GM12891 (cell line): ENCODE results near the gene CAPN7.

Experiments used
- DNase-seq: peaks from one replicate; pipeline ENCODE4 v3.0.0; 2011; ENCODE audit warnings: low spot score; ENCODE audit not compliant: insufficient read length
- FAIRE-seq: peaks from 2 replicates; lab custom pipeline; 2011; peaks lifted over from hg19 to GRCh38; lab: Jason Lieb, UNC
- PAX5 ChIP-seq: IDR thresholded peaks from 2 replicates; pipeline ENCODE4 v1.6.1; 2011; ENCODE audit warnings: low read length, moderate library complexity, mild to moderate bottlenecking; ENCODE audit not compliant: insufficient read depth, severe bottlenecking
- POLR2A ChIP-seq: IDR thresholded peaks from 2 replicates; pipeline ENCODE4 v1.6.1; 2011; ENCODE audit warnings: low read depth, low read length, control low read depth
- POLR2AphosphoS5 ChIP-seq: IDR thresholded peaks from 2 replicates; pipeline ENCODE4 v1.6.1; 2011; ENCODE audit warnings: low read depth, low read length, control low read depth
- POU2F2 ChIP-seq: IDR thresholded peaks from 2 replicates; pipeline ENCODE4 v1.6.1; 2011; ENCODE audit warnings: low read depth, mild to moderate bottlenecking, control low read depth, low read length, moderate library complexity
- SPI1 ChIP-seq: IDR thresholded peaks from 2 replicates; pipeline ENCODE4 v1.6.1; 2011; ENCODE audit warnings: low read depth, low read length, control low read depth
- TAF1 ChIP-seq: IDR thresholded peaks from 2 replicates; pipeline ENCODE4 v1.6.1; 2011; ENCODE audit warnings: low read depth, low read length, control low read depth

Gene CAPN7

DNA sequence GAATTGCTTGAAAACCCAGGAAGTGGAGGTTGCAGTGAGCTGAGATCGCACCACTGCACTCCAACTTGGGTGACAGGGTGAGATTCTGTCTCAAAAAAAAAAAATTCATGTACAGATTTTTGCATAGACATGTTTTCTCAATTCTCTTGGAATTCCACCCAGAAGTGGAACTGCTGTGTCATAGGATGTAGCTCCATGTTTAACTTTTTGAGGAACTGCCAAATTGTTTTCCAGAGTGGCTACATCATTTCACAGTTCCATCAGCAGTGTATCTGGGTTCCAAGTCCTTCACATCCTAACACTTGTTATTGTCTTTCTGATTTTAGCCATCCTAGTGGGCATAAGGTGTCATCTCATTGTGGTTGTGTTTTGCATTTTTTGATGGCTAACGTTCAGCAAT lies 9.9 kb downstream of the CAPN7 start:
- FAIRE-seq (no peak), DNase-seq (no peak)
- TF ChIP-seq PAX5, result no peak
- TF ChIP-seq POU2F2, result no peak
- no peak for TF ChIP-seq SPI1
- no peak for TF ChIP-seq POLR2A
- no peak for TF ChIP-seq POLR2AphosphoS5
- no peak for TF ChIP-seq TAF1

DNA sequence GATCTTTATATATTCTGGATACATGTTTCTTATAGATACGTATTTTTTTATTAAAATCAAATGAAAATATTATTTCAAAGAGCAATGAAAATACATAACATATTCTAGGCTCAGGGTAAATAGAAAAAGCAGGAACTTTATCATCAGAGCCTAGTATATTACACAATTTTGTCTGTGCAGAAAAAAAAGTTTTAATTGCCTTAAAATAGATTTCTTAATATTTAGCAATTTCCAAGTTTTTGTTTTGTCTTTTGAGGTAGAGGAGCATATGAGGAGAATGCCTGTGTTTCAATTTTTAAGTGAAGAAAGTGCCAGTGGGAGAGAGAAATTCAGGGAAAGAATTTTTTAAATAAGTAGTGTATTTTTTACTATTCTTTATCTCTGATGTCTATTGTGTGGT lies 10.5 kb downstream of the CAPN7 start:
- no peak for DNase-seq
- FAIRE-seq, result no peak

DNA sequence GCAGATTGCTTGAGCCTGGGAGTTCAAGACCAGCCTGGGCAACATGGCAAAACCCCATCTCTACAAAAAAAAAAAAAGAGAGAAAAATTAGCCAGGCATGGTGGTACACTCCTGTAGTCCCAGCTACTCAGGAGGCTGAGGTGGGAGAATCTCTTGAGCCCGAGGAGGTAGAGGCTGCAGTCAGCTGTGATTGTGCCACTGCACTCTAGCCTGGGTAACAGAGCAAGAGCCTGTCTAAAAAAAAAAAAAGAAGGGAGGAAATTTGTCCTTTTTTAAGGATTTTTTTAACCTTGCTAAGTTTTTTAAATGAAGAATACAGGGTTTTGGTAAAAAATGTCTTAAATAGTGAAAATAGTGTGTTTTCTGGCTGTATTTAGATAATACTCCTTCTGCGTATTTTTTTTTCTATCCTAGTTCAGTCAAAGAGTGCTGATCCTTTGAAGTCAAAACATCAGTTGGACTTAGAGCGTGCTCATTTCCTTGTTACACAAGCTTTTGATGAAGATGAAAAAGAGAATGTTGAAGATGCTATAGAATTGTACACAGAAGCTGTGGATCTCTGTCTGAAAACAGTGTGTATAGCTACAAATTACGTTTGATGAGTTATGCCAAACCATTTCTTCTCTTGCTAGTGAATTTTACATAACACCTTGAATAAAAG lies 11.1 kb downstream of the CAPN7 start:
- no peak for TF ChIP-seq POLR2AphosphoS5
- no peak for TF ChIP-seq TAF1
- FAIRE-seq, result no peak
- DNase-seq, result no peak

More for the DNA sequence above, 10.5 kb downstream of the CAPN7 start:
- no peak for TF ChIP-seq TAF1
- TF ChIP-seq POLR2AphosphoS5, result no peak
- no peak for TF ChIP-seq POU2F2
- TF ChIP-seq PAX5, result no peak
- TF ChIP-seq SPI1, result no peak
- TF ChIP-seq POLR2A, result no peak

DNA sequence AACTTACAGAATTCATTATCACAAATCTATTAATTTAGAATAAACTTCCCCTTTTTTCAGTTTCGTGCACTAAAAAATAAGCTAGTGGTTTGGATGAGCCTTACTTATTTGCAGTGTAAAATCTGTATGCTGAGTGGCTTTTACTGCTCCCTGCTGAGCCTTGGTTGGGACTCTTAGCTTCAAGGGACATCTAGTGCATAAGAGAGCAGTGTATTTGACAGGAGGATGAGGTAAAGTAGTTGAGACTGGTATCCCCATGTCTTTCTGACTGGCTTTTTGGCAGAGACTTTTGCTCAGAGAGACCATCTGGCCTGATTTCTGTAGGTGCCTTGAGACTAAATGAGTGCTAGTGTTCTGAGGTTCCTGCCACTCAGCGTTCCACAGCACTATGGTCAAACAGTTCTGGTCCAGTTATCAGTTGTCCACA lies 11.8 kb downstream of the CAPN7 start:
- DNase-seq (no peak), FAIRE-seq (no peak)
- TF ChIP-seq TAF1 (no peak), POLR2AphosphoS5 (no peak), POU2F2 (no peak), PAX5 (no peak), POLR2A (no peak), SPI1 (no peak)

DNA sequence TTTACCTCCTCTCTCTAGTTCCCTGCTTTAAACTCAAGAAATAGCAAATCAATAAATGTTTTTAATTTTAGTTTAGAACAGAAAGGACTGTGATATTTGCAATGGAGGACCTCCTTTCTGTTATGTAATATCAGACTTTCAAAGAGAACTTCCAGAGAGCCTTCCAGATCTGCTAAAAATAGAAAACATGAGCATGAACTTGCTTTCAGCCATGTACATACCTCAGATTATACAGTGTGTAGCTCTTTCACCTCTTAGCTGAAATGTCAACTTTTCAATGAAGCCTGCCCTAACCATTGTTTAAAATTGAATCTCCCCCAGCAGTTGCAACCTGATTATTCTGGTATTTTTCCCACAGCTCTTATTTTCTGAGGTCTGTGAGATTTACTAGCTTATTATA lies 12.6 kb downstream of the CAPN7 start:
- DNase-seq (no peak), FAIRE-seq (no peak)
- TF ChIP-seq POLR2A (no peak), PAX5 (no peak), TAF1 (no peak), SPI1 (no peak), POLR2AphosphoS5 (no peak), POU2F2 (no peak)

DNA sequence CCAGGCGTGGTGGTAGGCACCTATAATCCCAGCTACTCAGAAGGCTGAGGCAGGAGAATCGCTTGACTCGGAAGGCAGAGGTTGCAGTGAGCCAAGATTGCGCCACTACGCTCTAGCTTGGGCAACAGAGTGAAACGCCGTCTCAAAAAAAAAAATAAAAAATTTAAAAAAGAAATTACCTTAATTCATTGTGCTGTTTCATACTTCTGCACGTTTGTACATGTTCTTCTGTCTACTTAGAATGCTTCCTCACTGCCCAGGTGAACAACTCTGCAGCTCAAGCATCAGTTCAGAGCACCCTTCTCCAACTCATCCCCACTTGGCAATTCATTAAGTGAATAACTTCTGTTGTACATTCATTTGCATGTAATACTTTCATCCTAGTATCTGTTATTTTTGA lies 14.0 kb downstream of the CAPN7 start:
- DNase-seq, result no peak
- no peak for TF ChIP-seq POLR2AphosphoS5
- no peak for TF ChIP-seq SPI1
- no peak for TF ChIP-seq POU2F2
- TF ChIP-seq TAF1, result no peak
- FAIRE-seq, result no peak

GRCh38 chr3:15220661-15221060 lies 14.6 kb downstream of the CAPN7 start:
- no peak for TF ChIP-seq PAX5
- TF ChIP-seq POLR2A, result no peak
- no peak for TF ChIP-seq POU2F2
- TF ChIP-seq SPI1, result no peak
- TF ChIP-seq TAF1, result no peak
- no peak for TF ChIP-seq POLR2AphosphoS5
- no peak for DNase-seq
- FAIRE-seq, result no peak

GRCh38 chr3:15221574-15222217 lies 15.7 kb downstream of the CAPN7 start:
- no peak for FAIRE-seq
- TF ChIP-seq SPI1, result no peak
- no peak for TF ChIP-seq PAX5
- TF ChIP-seq POU2F2, result no peak
- no peak for TF ChIP-seq TAF1
- no peak for TF ChIP-seq POLR2A
- no peak for TF ChIP-seq POLR2AphosphoS5
- DNase-seq, result no peak

DNA sequence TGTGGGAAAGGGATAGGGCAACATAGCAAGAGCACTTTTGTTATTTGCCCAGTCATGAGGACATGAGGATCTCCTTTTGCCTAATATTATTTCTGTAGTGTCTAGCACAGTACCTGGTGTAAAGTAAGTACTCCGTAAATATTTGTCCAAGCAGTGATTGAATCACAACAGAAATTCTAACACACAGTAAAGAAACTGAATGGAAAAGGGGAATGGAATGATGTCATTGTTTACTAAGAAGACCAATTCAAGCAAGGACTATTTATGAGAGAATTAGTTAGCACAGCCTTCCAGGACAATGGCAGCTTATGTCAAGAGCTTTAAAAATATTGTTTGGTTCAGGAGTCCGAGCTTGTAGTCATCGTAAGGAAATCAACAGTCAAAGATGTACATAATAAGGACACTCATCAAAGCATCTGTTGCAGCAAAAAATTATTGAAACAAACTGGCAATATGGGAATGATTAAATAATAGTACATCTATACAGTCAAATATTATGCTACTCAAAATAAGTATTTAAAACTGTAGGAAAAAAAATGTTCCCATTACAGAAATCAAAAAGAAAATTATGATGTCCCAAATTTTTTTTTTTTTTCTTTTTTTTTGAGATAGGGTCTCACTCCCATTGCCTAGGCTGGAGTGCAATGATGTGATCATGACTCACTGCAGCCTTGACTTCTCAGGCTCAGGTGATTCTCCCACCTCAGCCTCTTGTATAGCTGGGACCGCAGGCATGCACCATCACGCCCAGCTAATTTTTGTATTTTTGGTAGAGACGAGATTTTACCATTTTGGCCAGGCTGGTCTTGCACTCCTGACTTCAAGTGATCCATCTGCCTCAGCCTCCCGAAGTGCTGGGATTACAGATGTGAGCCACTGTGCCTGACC lies 17.9 kb downstream of the CAPN7 start:
- TF ChIP-seq POLR2A (no peak), PAX5 (no peak), POU2F2 (no peak), POLR2AphosphoS5 (no peak)
- FAIRE-seq (no peak), DNase-seq (no peak)
